Natural killer cell treated with Interleukin-12 subunit alpha and Interleukin-12 subunit beta and Interleukin-15 and Interleukin-18, amount 100 ng/mL, for 72 hours (primary cell): Measurements from ENCODE around the gene RPS6KA2. TPM values are rescaled to one million over a fixed set of nuclear protein-coding genes. Genes with fewer than 3 reads are reported as not detected.

Experiments used
- ATAC-seq, 2 donors: fragments of 150-1000 bp; cut with Tn5 transposase in 1 of 2; sonication (Bioruptor Pico), chemical (Tn5 transposase) in 1 of 2; 2 replicates each; pipeline ENCODE4 v1.10.0; 2021
- DNase-seq: peaks from one replicate; pipeline ENCODE4 v3.0.0; 2022; ENCODE audit warnings: low spot score
- H3K27ac Mint-ChIP-seq, 2 donors: 1 replicate in 1 of 2; 2 replicates in 1 of 2; pipeline ENCODE4 v1.8.0; 2022; ENCODE audit warnings: mixed read lengths in 2 of 2, mild to moderate bottlenecking in 1 of 2, moderate library complexity in 1 of 2
- H3K27me3 Mint-ChIP-seq, 2 donors: 1 replicate in 1 of 2; 2 replicates in 1 of 2; pipeline ENCODE4 v1.8.0; 2022; ENCODE audit warnings: mixed read lengths in 2 of 2
- H3K36me3 Mint-ChIP-seq: one replicate; pipeline ENCODE4 v1.8.0; 2022; ENCODE audit warnings: mixed read lengths
- H3K4me1 Mint-ChIP-seq, 2 donors: 1 replicate in 1 of 2; 2 replicates in 1 of 2; pipeline ENCODE4 v1.8.0; 2022; ENCODE audit warnings: low read depth in 2 of 2, mixed read lengths in 2 of 2, mild to moderate bottlenecking in 1 of 2
- H3K4me3 Mint-ChIP-seq: one replicate; pipeline ENCODE4 v1.8.0; 2022; ENCODE audit warnings: mixed read lengths
- H3K9me3 Mint-ChIP-seq: 2 replicates; pipeline ENCODE4 v1.8.0; 2022; ENCODE audit warnings: mixed read lengths
- total RNA-seq, 2 donors: library from RNA; stranded (reverse); gene quantifications; one replicate each; pipeline ENCODE4 v1.2.3, GENCODE V29; 2022

Gene RPS6KA2
- total RNA-seq, 2 donors from 2014 or later, result 2.8 to 3.8 TPM

DNA sequence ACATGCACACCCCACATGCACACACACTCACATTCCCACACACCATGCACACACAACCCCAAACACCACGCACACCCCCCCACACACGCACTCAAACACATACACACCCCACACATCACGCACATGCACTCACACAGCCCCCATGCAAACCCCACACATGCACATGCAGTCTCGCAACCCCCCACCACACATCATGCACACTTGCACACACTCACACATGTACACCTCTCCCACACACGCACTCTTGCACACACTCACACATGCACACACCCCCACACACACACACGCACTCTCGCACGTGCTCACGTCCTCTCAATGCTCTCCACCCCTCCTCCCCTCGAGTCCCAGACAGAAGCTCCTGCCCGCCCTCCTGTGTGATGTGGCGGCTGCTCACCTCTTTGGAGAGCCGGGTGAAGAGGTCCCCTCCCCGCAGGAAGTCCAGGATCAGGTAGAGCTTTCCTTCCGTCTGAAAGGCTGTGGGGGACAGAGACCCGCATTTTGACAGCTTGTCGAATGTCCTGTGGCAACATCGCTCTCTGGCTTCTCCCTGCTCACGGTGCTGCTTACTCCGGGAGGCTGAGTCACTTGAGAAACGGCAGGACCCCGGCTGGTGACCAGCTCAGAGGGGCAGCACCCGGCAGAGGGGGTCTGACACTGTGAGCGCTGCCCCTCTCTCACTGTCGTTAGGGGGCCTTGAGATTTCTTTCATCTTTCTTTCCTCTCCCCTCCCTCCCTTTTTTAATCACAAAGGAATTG, 119.1 kb downstream of the RPS6KA2 start:
- no peak for DNase-seq
- Mint-ChIP-seq H3K9me3 (no peaks in the 10 kb centered on the region), H3K27ac (no peak overlapping the region), H3K36me3 (no peaks in the 10 kb centered on the region), H3K4me3 (no peak overlapping the region), H3K27me3 (peaks cover 0 to 2% of the 10 kb centered on the region in 2 donors), H3K4me1 (peaks cover 3 to 7% of the 10 kb centered on the region in 2 donors)
- peak in 1 of 2 donors; percentile 19 for ATAC-seq

DNA sequence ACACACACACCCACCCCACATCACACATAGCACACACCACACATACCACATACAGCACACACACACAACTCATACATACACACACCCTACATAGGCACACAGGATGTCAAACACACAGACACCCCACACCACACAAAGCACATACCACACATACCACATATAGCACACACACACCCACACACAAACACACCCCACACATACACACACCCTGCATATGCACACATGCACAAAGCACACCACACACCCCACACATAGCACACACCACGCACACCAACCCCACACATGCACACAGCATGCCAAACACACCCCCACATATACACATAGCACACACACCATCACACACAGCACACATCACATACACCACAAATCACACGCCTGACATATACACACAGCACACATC, 119.7 kb downstream of the RPS6KA2 start:
- Mint-ChIP-seq H3K4me1 (peaks cover 3 to 7% of the 10 kb centered on the region in 2 donors), H3K36me3 (no peaks in the 10 kb centered on the region), H3K4me3 (no peak overlapping the region), H3K27me3 (no peaks in the 10 kb centered on the region), H3K9me3 (no peaks in the 10 kb centered on the region), H3K27ac (no peak overlapping the region)
- ATAC-seq (peak in 1 of 2 donors; percentile 23), DNase-seq (no peak)

- Mint-ChIP-seq H3K9me3 (no peaks in the 10 kb centered on the region), H3K36me3 (no peaks in the 10 kb centered on the region), H3K4me1 (peaks cover 3 to 7% of the 10 kb centered on the region in 2 donors), H3K27me3 (no peaks in the 10 kb centered on the region), H3K4me3 (no peak overlapping the region), H3K27ac (no peak overlapping the region)
- DNase-seq (no peak), ATAC-seq (no peak)
Observed at GRCh38 chr6:166505133-166505905, 121.7 kb downstream of the RPS6KA2 start.

DNA sequence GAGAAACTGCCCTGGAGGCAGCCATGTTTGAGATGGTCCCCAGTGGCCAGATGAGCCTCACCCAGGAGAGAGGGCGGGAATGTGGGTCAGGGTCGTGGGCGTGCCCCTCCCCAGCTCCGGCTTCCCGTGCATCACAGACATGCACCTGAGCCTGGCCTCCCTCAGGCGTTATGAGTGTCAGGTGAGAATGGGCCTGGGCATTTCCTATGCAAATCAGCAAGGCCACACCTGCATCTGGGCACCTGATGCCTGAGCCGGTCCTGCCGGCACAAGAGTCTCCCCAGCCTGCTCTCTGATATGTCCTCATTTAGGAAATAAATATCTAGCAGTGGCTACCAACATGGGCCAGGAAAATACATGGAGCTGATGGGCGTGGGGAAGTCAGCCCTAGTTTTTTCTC, 123.0 kb downstream of the RPS6KA2 start:
- Mint-ChIP-seq H3K27ac (no peak overlapping the region), H3K4me3 (no peak overlapping the region), H3K36me3 (no peaks in the 10 kb centered on the region), H3K27me3 (no peaks in the 10 kb centered on the region), H3K4me1 (peaks cover 3 to 7% of the 10 kb centered on the region in 2 donors), H3K9me3 (no peaks in the 10 kb centered on the region)
- no peak for ATAC-seq
- no peak for DNase-seq

- Mint-ChIP-seq H3K4me1 (peaks cover 3 to 7% of the 10 kb centered on the region in 2 donors), H3K27ac (no peak overlapping the region), H3K27me3 (no peaks in the 10 kb centered on the region), H3K9me3 (no peaks in the 10 kb centered on the region), H3K4me3 (no peak overlapping the region), H3K36me3 (no peaks in the 10 kb centered on the region)
- ATAC-seq (no peak), DNase-seq (no peak)
Observed at GRCh38 chr6:166503167-166503744, 123.8 kb downstream of the RPS6KA2 start.

DNA sequence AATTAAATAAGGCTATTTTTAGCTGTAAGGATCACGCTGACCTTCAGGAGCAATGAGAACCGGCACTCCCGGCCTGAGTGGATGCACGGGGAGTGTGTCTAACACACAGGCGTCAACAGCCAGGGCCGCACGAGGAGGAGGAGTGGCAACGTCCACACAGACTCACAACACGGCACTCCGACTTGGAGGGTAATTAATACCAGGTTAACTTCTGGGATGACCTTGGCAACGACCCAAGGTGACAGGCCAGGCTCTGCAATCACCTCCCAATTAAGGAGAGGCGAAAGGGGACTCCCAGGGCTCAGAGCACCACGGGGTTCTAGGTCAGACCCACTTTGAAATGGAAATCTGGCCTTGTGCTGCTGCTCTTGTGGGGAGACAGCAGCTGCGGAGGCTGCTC, 124.6 kb downstream of the RPS6KA2 start:
- no peak for DNase-seq
- H3K36me3 Mint-ChIP-seq, result no peaks in the 10 kb centered on the region
- no peak overlapping the region for H3K27ac Mint-ChIP-seq
- ATAC-seq, result no peak
- no peak overlapping the region for H3K4me3 Mint-ChIP-seq
- H3K27me3 Mint-ChIP-seq, result no peaks in the 10 kb centered on the region
- H3K9me3 Mint-ChIP-seq, result no peaks in the 10 kb centered on the region
- H3K4me1 Mint-ChIP-seq, result peaks cover under 1 to 4% of the 10 kb centered on the region in 2 donors

DNA sequence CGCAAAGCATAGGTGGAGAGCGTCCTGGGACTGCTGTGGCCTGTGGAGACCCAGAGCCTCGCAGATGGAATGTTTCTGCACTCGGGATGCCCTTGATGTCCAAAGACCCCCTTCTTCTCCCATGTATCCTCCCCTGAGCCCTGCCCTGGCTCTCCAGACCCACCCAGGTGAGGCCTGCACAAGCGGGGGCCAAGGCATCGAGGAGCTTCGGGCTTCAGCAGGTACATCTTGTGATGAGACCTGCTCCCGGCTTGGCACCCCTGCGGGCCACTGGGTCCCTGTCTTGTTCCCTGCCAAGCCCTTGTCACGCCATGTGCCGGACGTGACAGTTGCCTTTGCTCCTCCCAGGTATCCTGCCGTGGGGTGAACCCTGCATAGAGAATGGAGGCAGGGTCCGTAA, 125.8 kb downstream of the RPS6KA2 start:
- no peak for ATAC-seq
- no peaks in the 10 kb centered on the region for H3K9me3 Mint-ChIP-seq
- no peak for DNase-seq
- H3K36me3 Mint-ChIP-seq, result no peaks in the 10 kb centered on the region
- H3K27ac Mint-ChIP-seq, result no peak overlapping the region
- no peak overlapping the region for H3K4me3 Mint-ChIP-seq
- H3K4me1 Mint-ChIP-seq, result no peaks in the 10 kb centered on the region
- H3K27me3 Mint-ChIP-seq, result no peaks in the 10 kb centered on the region

- Mint-ChIP-seq H3K4me1 (no peaks in the 10 kb centered on the region), H3K36me3 (no peaks in the 10 kb centered on the region), H3K9me3 (no peaks in the 10 kb centered on the region), H3K27ac (peak overlapping the region in 1 of 2 donors; percentile 45), H3K27me3 (no peaks in the 10 kb centered on the region), H3K4me3 (no peak overlapping the region)
- no peak for DNase-seq
- ATAC-seq, result no peak
Observed at GRCh38 chr6:166500246-166500645, 126.8 kb downstream of the RPS6KA2 start.

GRCh38 chr6:166499350-166500163, 127.5 kb downstream of the RPS6KA2 start:
- no peaks in the 10 kb centered on the region for H3K36me3 Mint-ChIP-seq
- ATAC-seq, result peak in 1 of 2 donors; percentile 66
- H3K27me3 Mint-ChIP-seq, result no peaks in the 10 kb centered on the region
- peak overlapping the region; percentile 16 for H3K4me3 Mint-ChIP-seq
- no peak for DNase-seq
- no peaks in the 10 kb centered on the region for H3K4me1 Mint-ChIP-seq
- H3K27ac Mint-ChIP-seq, result peak overlapping the region in 1 of 2 donors; percentile 45
- no peaks in the 10 kb centered on the region for H3K9me3 Mint-ChIP-seq

DNA sequence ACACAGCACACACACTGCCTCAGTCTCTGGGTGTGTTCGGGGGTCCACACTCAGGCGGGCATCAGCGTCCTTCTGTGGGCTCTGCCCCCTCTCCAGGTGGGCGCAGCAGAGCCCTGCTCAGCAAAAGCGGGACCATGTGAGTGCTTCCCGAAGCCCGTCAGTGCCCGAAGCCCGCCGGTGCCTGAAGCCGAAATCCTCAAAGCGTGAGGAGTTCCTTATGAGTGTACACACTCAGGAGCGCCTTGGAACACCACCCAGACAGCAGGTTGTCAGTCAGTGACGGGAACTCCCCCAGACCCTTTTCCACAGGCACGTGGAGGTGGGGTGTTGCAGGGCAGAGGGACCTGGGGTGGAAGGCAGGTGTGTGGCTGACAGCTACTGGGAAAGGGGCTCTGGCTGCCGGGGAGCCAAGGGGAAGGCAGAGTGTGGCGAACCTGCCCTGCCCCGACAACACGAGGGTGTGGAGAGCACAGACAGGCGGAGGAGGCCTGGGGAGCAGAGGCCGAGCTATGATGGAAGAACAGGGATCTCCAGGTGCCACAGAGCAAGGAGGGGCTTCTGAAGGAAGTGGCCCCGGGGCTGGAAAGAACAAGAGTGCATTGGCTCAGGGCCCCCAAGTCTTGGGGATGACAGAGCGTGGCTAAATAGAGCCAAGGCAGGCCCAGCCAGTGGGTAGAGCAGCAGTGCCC, 128.2 kb downstream of the RPS6KA2 start:
- Mint-ChIP-seq H3K9me3 (no peaks in the 10 kb centered on the region), H3K4me3 (no peak overlapping the region), H3K4me1 (no peaks in the 10 kb centered on the region), H3K27me3 (no peaks in the 10 kb centered on the region), H3K27ac (peak overlapping the region in 1 of 2 donors; percentile 45), H3K36me3 (no peaks in the 10 kb centered on the region)
- DNase-seq (no peak), ATAC-seq (no peak)

DNA sequence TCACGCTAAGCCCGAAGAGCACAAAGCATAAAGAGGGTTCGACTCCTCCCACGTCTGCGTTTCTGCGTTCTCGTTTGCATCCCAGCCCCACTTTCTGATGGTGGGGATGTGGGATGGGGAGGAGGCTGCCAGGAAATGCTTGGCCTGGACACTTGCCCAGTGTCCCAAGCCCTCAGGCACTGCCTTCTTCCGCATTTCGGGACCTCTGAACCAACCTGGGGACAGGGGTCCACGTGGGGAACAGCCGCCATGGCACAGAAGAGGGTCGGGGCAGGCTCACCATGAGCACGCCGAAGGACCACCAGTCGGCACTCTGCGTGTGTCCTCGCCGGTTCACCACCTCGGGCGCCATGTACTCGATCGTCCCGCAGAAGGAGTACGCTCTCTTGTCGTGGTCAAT, 128.8 kb downstream of the RPS6KA2 start:
- Mint-ChIP-seq H3K27me3 (no peaks in the 10 kb centered on the region), H3K27ac (no peak overlapping the region), H3K4me1 (no peaks in the 10 kb centered on the region), H3K36me3 (no peaks in the 10 kb centered on the region), H3K9me3 (no peaks in the 10 kb centered on the region), H3K4me3 (no peak overlapping the region)
- DNase-seq, result no peak
- no peak for ATAC-seq

DNA sequence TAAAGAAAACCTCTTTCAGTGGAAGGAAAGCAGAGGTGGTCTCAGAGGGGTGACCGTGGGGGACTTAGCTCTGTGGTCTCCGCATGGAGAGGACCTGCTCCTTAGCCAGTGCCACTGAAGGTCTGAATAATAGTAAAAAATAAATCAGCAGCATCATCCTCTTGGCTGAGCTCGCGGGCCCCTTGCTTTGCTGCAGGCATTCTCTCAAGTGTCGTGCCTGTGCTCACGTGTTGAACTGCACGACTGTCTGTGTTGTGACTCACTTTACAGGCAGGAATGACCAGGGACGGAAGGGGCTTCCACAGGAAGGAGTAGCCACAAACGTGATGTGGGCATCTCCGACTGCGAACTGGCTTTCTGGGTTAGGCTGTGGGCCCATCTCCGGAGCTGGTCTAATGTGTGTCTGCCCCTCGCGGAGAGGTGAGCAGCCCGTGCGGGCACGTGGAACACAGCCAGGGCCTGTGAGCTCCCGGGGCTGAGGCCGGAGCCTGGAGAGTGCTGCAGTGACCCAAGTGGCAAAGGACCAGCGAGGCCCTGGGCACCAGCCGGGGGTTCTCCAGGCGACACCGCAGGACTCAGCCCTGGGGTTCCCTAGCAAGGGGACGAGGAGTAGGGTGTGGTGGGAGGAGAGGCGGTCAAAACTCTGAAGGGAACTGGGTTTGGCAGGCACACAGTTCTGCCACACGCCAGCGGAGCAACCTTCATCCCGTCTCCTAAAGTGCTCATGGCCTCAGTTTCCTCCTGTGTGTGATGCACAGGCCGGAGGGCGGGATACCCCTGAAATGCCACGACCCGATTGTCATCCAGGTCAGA, 129.8 kb downstream of the RPS6KA2 start:
- Mint-ChIP-seq H3K4me1 (no peaks in the 10 kb centered on the region), H3K9me3 (no peaks in the 10 kb centered on the region), H3K4me3 (no peak overlapping the region), H3K27me3 (no peaks in the 10 kb centered on the region), H3K36me3 (no peaks in the 10 kb centered on the region), H3K27ac (no peak overlapping the region)
- ATAC-seq (no peak), DNase-seq (no peak)
